B cell (primary cell): ENCODE data around the gene PNKD.

Experiments
- EZH2 ChIP-seq: IDR thresholded peaks from 2 replicates; pipeline ENCODE4 v1.6.1; 2012; ENCODE audit warnings: borderline replicate concordance, low read depth, mild to moderate bottlenecking, moderate library complexity, low read length; ENCODE audit not compliant: insufficient read depth, poor library complexity, severe bottlenecking
- TF ChIP-seq, protein P1 (sequence below): fragments of 200-600 bp; IDR thresholded peaks from one replicate; pipeline ENCODE4 v1.8.0; 2022; ENCODE audit warnings: antibody characterized with exemption, mild to moderate bottlenecking

DNA sequence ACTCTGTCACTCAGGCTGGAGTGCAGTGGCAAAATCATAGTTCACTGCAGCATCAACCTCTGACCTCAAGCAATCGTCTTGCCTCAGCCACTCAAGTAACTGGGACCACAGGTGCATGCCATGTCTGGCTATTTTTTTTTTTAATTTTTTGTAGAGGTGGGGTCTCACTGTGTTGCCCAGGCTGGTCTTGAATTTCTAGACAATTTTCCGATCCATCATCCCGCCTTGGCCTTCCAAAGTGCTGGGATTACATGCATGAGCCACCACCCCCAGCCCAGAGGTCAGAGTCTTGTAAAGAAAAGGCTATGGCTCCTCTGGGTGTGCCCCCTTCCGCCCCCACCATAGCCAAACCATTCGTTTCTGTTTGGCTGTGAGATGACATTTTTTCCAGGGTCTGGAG lies 35.1 kb downstream of the PNKD start:
- TF ChIP-seq, protein P1, sequence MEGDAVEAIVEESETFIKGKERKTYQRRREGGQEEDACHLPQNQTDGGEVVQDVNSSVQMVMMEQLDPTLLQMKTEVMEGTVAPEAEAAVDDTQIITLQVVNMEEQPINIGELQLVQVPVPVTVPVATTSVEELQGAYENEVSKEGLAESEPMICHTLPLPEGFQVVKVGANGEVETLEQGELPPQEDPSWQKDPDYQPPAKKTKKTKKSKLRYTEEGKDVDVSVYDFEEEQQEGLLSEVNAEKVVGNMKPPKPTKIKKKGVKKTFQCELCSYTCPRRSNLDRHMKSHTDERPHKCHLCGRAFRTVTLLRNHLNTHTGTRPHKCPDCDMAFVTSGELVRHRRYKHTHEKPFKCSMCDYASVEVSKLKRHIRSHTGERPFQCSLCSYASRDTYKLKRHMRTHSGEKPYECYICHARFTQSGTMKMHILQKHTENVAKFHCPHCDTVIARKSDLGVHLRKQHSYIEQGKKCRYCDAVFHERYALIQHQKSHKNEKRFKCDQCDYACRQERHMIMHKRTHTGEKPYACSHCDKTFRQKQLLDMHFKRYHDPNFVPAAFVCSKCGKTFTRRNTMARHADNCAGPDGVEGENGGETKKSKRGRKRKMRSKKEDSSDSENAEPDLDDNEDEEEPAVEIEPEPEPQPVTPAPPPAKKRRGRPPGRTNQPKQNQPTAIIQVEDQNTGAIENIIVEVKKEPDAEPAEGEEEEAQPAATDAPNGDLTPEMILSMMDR: no peak
- no peak for TF ChIP-seq EZH2
